ENCODE results near the gene ARHGEF40. TPM values are rescaled to one million over a fixed set of nuclear protein-coding genes. Genes with fewer than 3 reads are reported as not detected.

ARHGEF40 gene
- total and polyA plus RNA-seq, 7 donors, result 6.8 to 18.7 (median 10.1) TPM

DNA sequence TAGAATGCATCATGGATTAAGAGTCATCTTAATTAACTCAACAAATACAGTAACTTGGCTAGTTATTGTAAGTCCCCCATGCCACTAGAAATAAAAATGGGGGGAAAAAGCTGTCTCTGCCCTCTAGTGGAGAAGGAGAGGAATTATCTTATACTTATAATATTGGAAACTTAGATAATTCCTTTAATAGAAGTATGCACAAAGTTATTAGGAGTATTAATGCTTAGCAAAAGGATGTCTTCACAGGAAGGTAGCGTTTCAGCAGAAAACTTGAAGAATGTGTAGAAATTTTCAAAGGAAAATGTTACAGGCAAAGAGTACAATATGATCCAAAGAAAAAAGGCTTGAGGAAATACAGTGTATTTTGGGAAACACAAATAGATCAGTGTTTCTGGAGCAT, 65.9 kb downstream of the ARHGEF40 start:
- TF ChIP-seq, protein P1, sequence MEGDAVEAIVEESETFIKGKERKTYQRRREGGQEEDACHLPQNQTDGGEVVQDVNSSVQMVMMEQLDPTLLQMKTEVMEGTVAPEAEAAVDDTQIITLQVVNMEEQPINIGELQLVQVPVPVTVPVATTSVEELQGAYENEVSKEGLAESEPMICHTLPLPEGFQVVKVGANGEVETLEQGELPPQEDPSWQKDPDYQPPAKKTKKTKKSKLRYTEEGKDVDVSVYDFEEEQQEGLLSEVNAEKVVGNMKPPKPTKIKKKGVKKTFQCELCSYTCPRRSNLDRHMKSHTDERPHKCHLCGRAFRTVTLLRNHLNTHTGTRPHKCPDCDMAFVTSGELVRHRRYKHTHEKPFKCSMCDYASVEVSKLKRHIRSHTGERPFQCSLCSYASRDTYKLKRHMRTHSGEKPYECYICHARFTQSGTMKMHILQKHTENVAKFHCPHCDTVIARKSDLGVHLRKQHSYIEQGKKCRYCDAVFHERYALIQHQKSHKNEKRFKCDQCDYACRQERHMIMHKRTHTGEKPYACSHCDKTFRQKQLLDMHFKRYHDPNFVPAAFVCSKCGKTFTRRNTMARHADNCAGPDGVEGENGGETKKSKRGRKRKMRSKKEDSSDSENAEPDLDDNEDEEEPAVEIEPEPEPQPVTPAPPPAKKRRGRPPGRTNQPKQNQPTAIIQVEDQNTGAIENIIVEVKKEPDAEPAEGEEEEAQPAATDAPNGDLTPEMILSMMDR (IDR thresholded peaks at IDR 0.05), result peak; percentile 50
- H3K4me3 ChIP-seq, result no peak overlapping the region
- H3K9me3 ChIP-seq, result no peaks in the 10 kb centered on the region
- 15 to 16% (median 15%) methylated on average over 1 of the region's 1 CpG for WGBS, 3 donors
- H3K27me3 ChIP-seq (ENCODE audit: insufficient read depth in 3 of 3, low read length in 2 of 3), result no peaks in the 10 kb centered on the region
- no peaks in the 10 kb centered on the region for H3K4me1 ChIP-seq
- no peaks in the 10 kb centered on the region for H3K36me3 ChIP-seq (ENCODE audit: insufficient read depth in 1 of 2, low read depth in 1 of 2)
- H3K27ac ChIP-seq, result no peak overlapping the region
- intact Hi-C loops (cut with DNase I), result no loop called here
- DNase-seq, result no peak
- ATAC-seq, result no peak

Other genes starting within 250 kb of the ARHGEF40 start
- not detected for gene RNASE3, start 178.9 kb upstream of the ARHGEF40 start, total RNA-seq
- under 1 TPM in 2 of 3 donors, not detected in 1; 0.05 to 0.51 TPM for gene RNASE3, start 178.9 kb upstream of the ARHGEF40 start, polyA plus RNA-seq
- 1 to 10 TPM in 1 of 4 donors, under 1 TPM in 2, not detected in 1; 0.78 to 1.1 (median 0.90) TPM for gene RNASE2, start 114.8 kb upstream of the ARHGEF40 start, total RNA-seq
- gene RNASE2, start 114.8 kb upstream of the ARHGEF40 start, polyA plus RNA-seq, result 1 to 10 TPM in 2 of 3 donors, under 1 TPM in 1; 0.38 to 1.8 (median 1.1) TPM
- gene METTL17, start 80.3 kb upstream of the ARHGEF40 start, total RNA-seq, result 10 to 100 TPM; 24.6 to 38.0 (median 29.3) TPM
- gene METTL17, start 80.3 kb upstream of the ARHGEF40 start, polyA plus RNA-seq, result 10 to 100 TPM; 38.6 to 55.7 (median 50.7) TPM
- gene SLC39A2, start 71.0 kb upstream of the ARHGEF40 start, total RNA-seq, result not detected
- gene SLC39A2, start 71.0 kb upstream of the ARHGEF40 start, polyA plus RNA-seq, result under 1 TPM in 1 of 3 donors, not detected in 2; 0.04 TPM
- 100 to 1,000 TPM; 552 to 931 (median 770) TPM for gene NDRG2, start 45.2 kb upstream of the ARHGEF40 start, total RNA-seq
- 1,000 to 10,000 TPM in 1 of 3 donors, 100 to 1,000 TPM in 2; 328 to 2,087 (median 762) TPM for gene NDRG2, start 45.2 kb upstream of the ARHGEF40 start, polyA plus RNA-seq
- gene TPPP2, start 40.1 kb upstream of the ARHGEF40 start, total RNA-seq, result 1 to 10 TPM in 3 of 4 donors, under 1 TPM in 1; 0.90 to 3.2 (median 2.5) TPM
- gene TPPP2, start 40.1 kb upstream of the ARHGEF40 start, polyA plus RNA-seq, result 1 to 10 TPM in 2 of 3 donors, not detected in 1; 1.3 to 2.0 TPM
- not detected for gene RNASE13, start 35.5 kb upstream of the ARHGEF40 start, total RNA-seq
- under 1 TPM in 1 of 3 donors, not detected in 2; 0.05 TPM for gene RNASE13, start 35.5 kb upstream of the ARHGEF40 start, polyA plus RNA-seq
- gene RNASE7, start 27.9 kb upstream of the ARHGEF40 start, total RNA-seq, result under 1 TPM; 0.15 to 0.43 (median 0.28) TPM
- 1 to 10 TPM in 1 of 3 donors, under 1 TPM in 1, not detected in 1; 0.73 to 1.9 TPM for gene RNASE7, start 27.9 kb upstream of the ARHGEF40 start, polyA plus RNA-seq
- gene RNASE8, start 12.5 kb upstream of the ARHGEF40 start, total RNA-seq, result not detected
- gene RNASE8, start 12.5 kb upstream of the ARHGEF40 start, polyA plus RNA-seq, result not detected
- 10 to 100 TPM; 13.9 to 28.5 (median 22.9) TPM for gene ZNF219, start 28.4 kb downstream of the ARHGEF40 start, total RNA-seq
- gene ZNF219, start 28.4 kb downstream of the ARHGEF40 start, polyA plus RNA-seq, result 10 to 100 TPM; 32.2 to 38.1 (median 35.4) TPM
- under 1 TPM in 2 of 4 donors, not detected in 2; 0.17 TPM for gene TMEM253, start 30.8 kb downstream of the ARHGEF40 start, total RNA-seq
- under 1 TPM; 0.10 to 0.29 (median 0.27) TPM for gene TMEM253, start 30.8 kb downstream of the ARHGEF40 start, polyA plus RNA-seq
- under 1 TPM in 1 of 4 donors, not detected in 3; 0.32 TPM for gene OR5AU1, start 85.8 kb downstream of the ARHGEF40 start, total RNA-seq
- not detected for gene OR5AU1, start 85.8 kb downstream of the ARHGEF40 start, polyA plus RNA-seq
- 100 to 1,000 TPM; 217 to 310 (median 245) TPM for gene HNRNPC, start 199.1 kb downstream of the ARHGEF40 start, total RNA-seq
- gene HNRNPC, start 199.1 kb downstream of the ARHGEF40 start, polyA plus RNA-seq, result 100 to 1,000 TPM; 215 to 290 (median 282) TPM
- not detected for gene RPGRIP1, start 209.8 kb downstream of the ARHGEF40 start, total RNA-seq
- under 1 TPM in 2 of 3 donors, not detected in 1; 0.04 to 0.15 TPM for gene RPGRIP1, start 209.8 kb downstream of the ARHGEF40 start, polyA plus RNA-seq